ENCODE results near the gene TRRAP. TPM values are rescaled to one million over a fixed set of nuclear protein-coding genes. Genes with fewer than 3 reads are reported as not detected.

TRRAP gene
- polyA plus RNA-seq, 1 donor (not counting 4 experiments of a cell fraction or from before 2014, with no cell fraction given), result 6.1 TPM

- dilution Hi-C loops (cut with MboI; ENCODE audit: extremely low pct_ligation_motif_present, low sequenced_read_pairs), result no loop called here
- H3K27ac ChIP-seq (ENCODE audit: control insufficient read depth, insufficient read depth, low read length), result no peak overlapping the region
- H3K27me3 ChIP-seq (ENCODE audit: control insufficient read depth, extremely low read depth, insufficient read depth, low read length), result no peaks in the 10 kb centered on the region
- H2AFZ ChIP-seq (ENCODE audit: control insufficient read depth, low read length), result no peak overlapping the region
- peaks cover 23 to 39% of the 10 kb centered on the region in 2 experiments for H3K36me3 ChIP-seq (ENCODE audit: control insufficient read depth in 2 of 2, extremely low read depth in 1 of 2, insufficient read depth in 2 of 2, low read length in 2 of 2)
- TF ChIP-seq EZH2 (IDR thresholded peaks at IDR 0.05; ENCODE audit: low read length), result no peak
- H3K9me1 ChIP-seq (ENCODE audit: control insufficient read depth, extremely low read depth, insufficient read depth, low read length), result no peaks in the 10 kb centered on the region
- H3K4me2 ChIP-seq (ENCODE audit: control insufficient read depth, extremely low read depth, insufficient read depth, low read depth, low read length), result no peak overlapping the region
- no peaks in the 10 kb centered on the region for H3K4me1 ChIP-seq (ENCODE audit: control insufficient read depth, extremely low read depth, insufficient read depth, low read length)
- H3K4me3 ChIP-seq (ENCODE audit: control insufficient read depth in 2 of 3, extremely low read depth in 1 of 3, insufficient read depth in 2 of 3, low read depth in 1 of 3, low read length in 3 of 3), result no peak overlapping the region
- H3K79me2 ChIP-seq (ENCODE audit: control insufficient read depth, insufficient read depth, low read length), result no peaks in the 10 kb centered on the region
- no peaks in the 10 kb centered on the region for H4K20me1 ChIP-seq (ENCODE audit: control insufficient read depth, extremely low read depth, insufficient read depth, low read length)
- H3K9ac ChIP-seq (ENCODE audit: control insufficient read depth, extremely low read depth, insufficient read depth, low read length), result no peak overlapping the region
- no peaks in the 10 kb centered on the region for H3K9me3 ChIP-seq (ENCODE audit: control insufficient read depth, low read depth, low read length)
- FAIRE-seq (no peak), DNase-seq (ENCODE audit: low read depth, low spot score) (no peak)
Observed at GRCh38 chr7:98923512-98923911, 45.2 kb downstream of the TRRAP start.

GRCh38 chr7:98927125-98927524 is 48.8 kb downstream of the TRRAP start:
- FAIRE-seq, result no peak
- Histone ChIP-seq H3K9ac (ENCODE audit: control insufficient read depth, extremely low read depth, insufficient read depth, low read length) (no peak overlapping the region), H3K4me1 (ENCODE audit: control insufficient read depth, extremely low read depth, insufficient read depth, low read length) (no peaks in the 10 kb centered on the region), H3K9me1 (ENCODE audit: control insufficient read depth, extremely low read depth, insufficient read depth, low read length) (no peaks in the 10 kb centered on the region), H3K4me2 (ENCODE audit: control insufficient read depth, extremely low read depth, insufficient read depth, low read depth, low read length) (no peak overlapping the region), H3K79me2 (ENCODE audit: control insufficient read depth, insufficient read depth, low read length) (no peaks in the 10 kb centered on the region), H3K9me3 (ENCODE audit: control insufficient read depth, low read depth, low read length) (no peaks in the 10 kb centered on the region), H3K4me3 (ENCODE audit: control insufficient read depth in 2 of 3, extremely low read depth in 1 of 3, insufficient read depth in 2 of 3, low read depth in 1 of 3, low read length in 3 of 3) (no peak overlapping the region), H4K20me1 (ENCODE audit: control insufficient read depth, extremely low read depth, insufficient read depth, low read length) (no peaks in the 10 kb centered on the region), H3K27ac (ENCODE audit: control insufficient read depth, insufficient read depth, low read length) (no peak overlapping the region), H2AFZ (ENCODE audit: control insufficient read depth, low read length) (no peak overlapping the region), H3K27me3 (ENCODE audit: control insufficient read depth, extremely low read depth, insufficient read depth, low read length) (no peaks in the 10 kb centered on the region), H3K36me3 (ENCODE audit: control insufficient read depth in 2 of 2, extremely low read depth in 1 of 2, insufficient read depth in 2 of 2, low read length in 2 of 2) (peaks cover 24 to 44% of the 10 kb centered on the region in 2 experiments)
- dilution Hi-C loops (cut with MboI; ENCODE audit: extremely low pct_ligation_motif_present, low sequenced_read_pairs), result no loop called here
- TF ChIP-seq, protein P1, sequence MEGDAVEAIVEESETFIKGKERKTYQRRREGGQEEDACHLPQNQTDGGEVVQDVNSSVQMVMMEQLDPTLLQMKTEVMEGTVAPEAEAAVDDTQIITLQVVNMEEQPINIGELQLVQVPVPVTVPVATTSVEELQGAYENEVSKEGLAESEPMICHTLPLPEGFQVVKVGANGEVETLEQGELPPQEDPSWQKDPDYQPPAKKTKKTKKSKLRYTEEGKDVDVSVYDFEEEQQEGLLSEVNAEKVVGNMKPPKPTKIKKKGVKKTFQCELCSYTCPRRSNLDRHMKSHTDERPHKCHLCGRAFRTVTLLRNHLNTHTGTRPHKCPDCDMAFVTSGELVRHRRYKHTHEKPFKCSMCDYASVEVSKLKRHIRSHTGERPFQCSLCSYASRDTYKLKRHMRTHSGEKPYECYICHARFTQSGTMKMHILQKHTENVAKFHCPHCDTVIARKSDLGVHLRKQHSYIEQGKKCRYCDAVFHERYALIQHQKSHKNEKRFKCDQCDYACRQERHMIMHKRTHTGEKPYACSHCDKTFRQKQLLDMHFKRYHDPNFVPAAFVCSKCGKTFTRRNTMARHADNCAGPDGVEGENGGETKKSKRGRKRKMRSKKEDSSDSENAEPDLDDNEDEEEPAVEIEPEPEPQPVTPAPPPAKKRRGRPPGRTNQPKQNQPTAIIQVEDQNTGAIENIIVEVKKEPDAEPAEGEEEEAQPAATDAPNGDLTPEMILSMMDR (optimal IDR thresholded peaks at IDR 0.05 in 1 of 3, IDR thresholded peaks at IDR 0.05 in 1 of 3, conservative IDR thresholded peaks at IDR 0.05 in 1 of 3; ENCODE audit: extremely low read depth in 1 of 3, insufficient read depth in 2 of 3, low read length in 3 of 3), result no peak
- TF ChIP-seq EZH2 (IDR thresholded peaks at IDR 0.05; ENCODE audit: low read length), result no peak
- DNase-seq (ENCODE audit: low read depth, low spot score), result no peak

GRCh38 chr7:98930464-98930863 is 52.1 kb downstream of the TRRAP start:
- DNase-seq (ENCODE audit: low read depth, low spot score) (no peak), FAIRE-seq (no peak)
- Histone ChIP-seq H3K4me2 (ENCODE audit: control insufficient read depth, extremely low read depth, insufficient read depth, low read depth, low read length) (no peak overlapping the region), H3K4me1 (ENCODE audit: control insufficient read depth, extremely low read depth, insufficient read depth, low read length) (no peaks in the 10 kb centered on the region), H3K36me3 (ENCODE audit: control insufficient read depth in 2 of 2, extremely low read depth in 1 of 2, insufficient read depth in 2 of 2, low read length in 2 of 2) (peaks cover 26 to 35% of the 10 kb centered on the region in 2 experiments), H4K20me1 (ENCODE audit: control insufficient read depth, extremely low read depth, insufficient read depth, low read length) (no peaks in the 10 kb centered on the region), H3K27ac (ENCODE audit: control insufficient read depth, insufficient read depth, low read length) (no peak overlapping the region), H3K79me2 (ENCODE audit: control insufficient read depth, insufficient read depth, low read length) (no peaks in the 10 kb centered on the region), H3K9me1 (ENCODE audit: control insufficient read depth, extremely low read depth, insufficient read depth, low read length) (no peaks in the 10 kb centered on the region), H3K27me3 (ENCODE audit: control insufficient read depth, extremely low read depth, insufficient read depth, low read length) (no peaks in the 10 kb centered on the region), H3K4me3 (ENCODE audit: control insufficient read depth in 2 of 3, extremely low read depth in 1 of 3, insufficient read depth in 2 of 3, low read depth in 1 of 3, low read length in 3 of 3) (no peak overlapping the region), H3K9me3 (ENCODE audit: control insufficient read depth, low read depth, low read length) (no peaks in the 10 kb centered on the region), H2AFZ (ENCODE audit: control insufficient read depth, low read length) (no peak overlapping the region), H3K9ac (ENCODE audit: control insufficient read depth, extremely low read depth, insufficient read depth, low read length) (no peak overlapping the region)
- TF ChIP-seq EZH2 (IDR thresholded peaks at IDR 0.05; ENCODE audit: low read length), result no peak
- TF ChIP-seq, protein P1 (optimal IDR thresholded peaks at IDR 0.05 in 1 of 3, IDR thresholded peaks at IDR 0.05 in 1 of 3, conservative IDR thresholded peaks at IDR 0.05 in 1 of 3; ENCODE audit: extremely low read depth in 1 of 3, insufficient read depth in 2 of 3, low read length in 3 of 3), result no peak
- dilution Hi-C loops (cut with MboI; ENCODE audit: extremely low pct_ligation_motif_present, low sequenced_read_pairs), result no loop called here
